Thyroid gland (tissue), 4 donors: ENCODE data around the gene RENBP. TPM values are rescaled to one million over a fixed set of nuclear protein-coding genes. Genes with fewer than 3 reads are reported as not detected.

Experiments used
- DNase-seq, 2 donors: peaks; one replicate each; pipeline ENCODE4 v3.0.0-alpha.2; 2019
- H3K27ac ChIP-seq, 3 donors: fragments of 200-600 bp; sonication (generic); 1 replicate in 2 of 3; 2 replicates in 1 of 3; pipeline ENCODE4 v1.5.1; 2016 to 2019; ENCODE audit warnings: mild to moderate bottlenecking in 1 of 3, moderate library complexity in 1 of 3
- H3K27me3 ChIP-seq: fragments of 200-600 bp; sonication (generic); one replicate; pipeline ENCODE4 v1.5.1; 2019
- H3K36me3 ChIP-seq, 2 donors: fragments of 200-600 bp; sonication (generic); one replicate each; pipeline ENCODE4 v1.5.1; 2016 to 2019
- H3K4me1 ChIP-seq, 2 donors: fragments of 200-600 bp; sonication (generic); one replicate each; pipeline ENCODE4 v1.5.1; 2017 to 2019
- H3K4me3 ChIP-seq, 3 donors: fragments of 200-600 bp; sonication (generic); replicated peaks in 1 of 3; 1 replicate in 2 of 3; 2 replicates in 1 of 3; pipeline ENCODE4 v1.5.1; 2016; ENCODE audit warnings: mild to moderate bottlenecking in 1 of 3
- H3K9me3 ChIP-seq: fragments of 200-600 bp; sonication (generic); one replicate; pipeline ENCODE4 v1.5.1; 2017
- POLR2A ChIP-seq, 2 donors: fragments of 450-650 bp; IDR thresholded peaks; one replicate each; pipeline ENCODE4 v1.6.1; 2017; ENCODE audit warnings: antibody characterized with exemption in 2 of 2, mild to moderate bottlenecking in 2 of 2, moderate library complexity in 1 of 2
- WGBS, 2 donors: methylation state at CpG; one replicate each; pipeline ENCODE4 v1.1.5; 2017; 5-methylcytosine and 5-hydroxymethylcytosine counted together
- intact Hi-C: fragments of 100-400 bp; cut with DNase I; formaldehyde crosslinking; loops from one replicate; pipeline ENCODE4 v1.15.1; 2023
- total RNA-seq, 4 donors: library from RNA; depleted of rRNA; stranded (reverse); fragments of >200 nt; gene quantifications; one replicate each; pipeline ENCODE4 v1.2.3, GENCODE V29; 2016
- TF ChIP-seq, protein P1 (sequence below), 6 experiments: fragments of 200-600 bp in 3 of 6; fragments of 450-650 bp in 3 of 6; sonication (generic) in 3 of 6; IDR thresholded peaks; one replicate each; pipeline ENCODE4 v1.5.1; 2016 to 2019; ENCODE audit warnings: antibody characterized with exemption in 6 of 6, mild to moderate bottlenecking in 2 of 6, inconsistent platforms in 1 of 6, moderate library complexity in 1 of 6

RENBP gene
- total RNA-seq, 4 donors from 2014 or later, result 3.6 to 16.5 (median 4.4) TPM

- Histone ChIP-seq H3K4me1 (no peaks in the 10 kb centered on the region), H3K36me3 (peaks cover 59 to 76% of the 10 kb centered on the region in 2 donors), H3K9me3 (no peaks in the 10 kb centered on the region), H3K27me3 (no peaks in the 10 kb centered on the region), H3K27ac (no peak overlapping the region), H3K4me3 (no peak overlapping the region)
- no peak for DNase-seq
- intact Hi-C loops, result loop anchor here (5.0 to 10.0 kb wide), 2 partner anchors 185 to 418 kb away; no protein-coding TSS in a partner anchor
- TF ChIP-seq POLR2A (IDR thresholded peaks at IDR 0.05), result no peak
- TF ChIP-seq, protein P1, sequence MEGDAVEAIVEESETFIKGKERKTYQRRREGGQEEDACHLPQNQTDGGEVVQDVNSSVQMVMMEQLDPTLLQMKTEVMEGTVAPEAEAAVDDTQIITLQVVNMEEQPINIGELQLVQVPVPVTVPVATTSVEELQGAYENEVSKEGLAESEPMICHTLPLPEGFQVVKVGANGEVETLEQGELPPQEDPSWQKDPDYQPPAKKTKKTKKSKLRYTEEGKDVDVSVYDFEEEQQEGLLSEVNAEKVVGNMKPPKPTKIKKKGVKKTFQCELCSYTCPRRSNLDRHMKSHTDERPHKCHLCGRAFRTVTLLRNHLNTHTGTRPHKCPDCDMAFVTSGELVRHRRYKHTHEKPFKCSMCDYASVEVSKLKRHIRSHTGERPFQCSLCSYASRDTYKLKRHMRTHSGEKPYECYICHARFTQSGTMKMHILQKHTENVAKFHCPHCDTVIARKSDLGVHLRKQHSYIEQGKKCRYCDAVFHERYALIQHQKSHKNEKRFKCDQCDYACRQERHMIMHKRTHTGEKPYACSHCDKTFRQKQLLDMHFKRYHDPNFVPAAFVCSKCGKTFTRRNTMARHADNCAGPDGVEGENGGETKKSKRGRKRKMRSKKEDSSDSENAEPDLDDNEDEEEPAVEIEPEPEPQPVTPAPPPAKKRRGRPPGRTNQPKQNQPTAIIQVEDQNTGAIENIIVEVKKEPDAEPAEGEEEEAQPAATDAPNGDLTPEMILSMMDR (IDR thresholded peaks at IDR 0.05), result no peak
- WGBS, 2 donors, result no CpG with 5 or more reads among the region's 32 CpGs
Observed at GRCh38 chrX:153952373-153953026, 8.1 kb upstream of the RENBP start.

DNA sequence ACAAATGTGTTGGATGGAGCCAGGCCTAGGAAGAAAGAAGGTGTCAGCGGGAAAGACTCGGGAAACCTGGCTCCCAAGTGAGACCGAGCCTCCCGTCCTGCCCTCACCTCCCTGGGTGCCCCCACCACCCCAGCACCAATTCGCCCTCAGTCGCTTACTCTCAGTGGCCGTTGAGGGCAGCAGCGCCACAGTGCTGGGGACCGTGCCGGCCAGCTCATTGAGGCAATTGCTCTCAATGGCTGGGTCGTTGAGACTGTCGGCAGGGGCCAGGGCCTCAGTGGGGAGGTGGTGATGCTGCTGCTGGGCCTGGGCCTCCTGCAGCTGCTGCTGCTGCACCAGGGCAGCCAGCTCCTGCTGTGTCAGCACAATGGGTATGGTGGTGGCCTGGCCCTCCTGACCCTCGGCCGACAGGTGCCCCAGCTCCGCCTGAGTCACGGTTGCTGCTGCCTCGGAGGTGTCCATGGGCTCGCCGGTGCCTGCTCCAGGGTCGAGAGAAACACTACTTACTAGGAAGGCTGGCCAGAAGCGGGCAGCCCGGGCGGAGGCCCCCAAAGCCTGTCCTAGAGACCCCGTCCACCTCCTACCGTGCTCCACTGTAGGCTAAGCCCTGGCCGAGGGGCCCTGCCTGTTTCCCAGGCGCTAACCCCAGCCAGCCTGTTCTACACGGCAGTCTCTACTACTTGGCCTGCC is 7.4 kb upstream of the RENBP start:
- 100% methylated on average over 2 of the region's 28 CpGs; no CpG with 5 or more reads in 1 of the 2 donors for WGBS, 2 donors
- H3K4me1 ChIP-seq, result no peaks in the 10 kb centered on the region
- H3K4me3 ChIP-seq, result no peak overlapping the region

DNA sequence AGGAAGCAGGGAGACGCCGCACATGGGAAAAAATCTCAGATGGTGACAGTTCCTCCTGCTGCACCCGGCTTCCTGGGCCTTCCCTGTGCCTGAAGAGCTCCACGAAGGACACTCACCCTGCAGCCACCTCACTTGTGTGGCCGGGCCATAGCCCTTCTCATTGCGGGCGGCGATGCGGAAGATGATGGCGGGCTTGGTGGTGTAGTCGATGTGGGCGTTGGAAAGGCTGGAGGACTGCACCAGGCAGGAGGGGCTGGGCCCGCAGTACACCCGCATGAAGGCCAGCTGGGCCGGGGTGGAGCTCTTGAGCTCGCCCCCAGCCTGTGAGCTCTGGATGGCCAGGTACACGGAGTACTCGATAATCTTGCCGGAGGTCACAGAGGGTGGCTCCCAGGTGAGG is 5.7 kb upstream of the RENBP start:
- WGBS, 2 donors, result 81 to 100% methylated on average over 3 to 17 of the region's 19 CpGs
- H3K27ac ChIP-seq, result no peak overlapping the region
- intact Hi-C loops, result loop anchor here (5.0 to 10.0 kb wide), 2 partner anchors 183 to 415 kb away; no protein-coding TSS in a partner anchor

More for the DNA sequence above, 7.4 kb upstream of the RENBP start:
- Histone ChIP-seq H3K27me3 (no peaks in the 10 kb centered on the region), H3K27ac (no peak overlapping the region), H3K9me3 (no peaks in the 10 kb centered on the region), H3K36me3 (peaks cover 53 to 69% of the 10 kb centered on the region in 2 donors)
- TF ChIP-seq, protein P1 (IDR thresholded peaks at IDR 0.05), result no peak
- TF ChIP-seq POLR2A (IDR thresholded peaks at IDR 0.05), result no peak
- intact Hi-C loops, result loop anchor here (5.0 to 10.0 kb wide), 2 partner anchors 185 to 417 kb away; no protein-coding TSS in a partner anchor
- DNase-seq, result no peak

GRCh38 chrX:153948847-153949805 is 4.7 kb upstream of the RENBP start:
- TF ChIP-seq POLR2A (IDR thresholded peaks at IDR 0.05), result no peak
- TF ChIP-seq, protein P1 (IDR thresholded peaks at IDR 0.05), result no peak
- intact Hi-C loops, result no loop called here
- H3K9me3 ChIP-seq, result no peaks in the 10 kb centered on the region
- H3K4me1 ChIP-seq, result peaks cover 0 to 1% of the 10 kb centered on the region in 2 donors
- peaks cover 42 to 44% of the 10 kb centered on the region in 2 donors for H3K36me3 ChIP-seq
- WGBS, 2 donors, result 60 to 67% methylated on average over 16 to 22 of the region's 30 CpGs
- no peak overlapping the region for H3K27ac ChIP-seq
- no peak overlapping the region for H3K4me3 ChIP-seq
- no peaks in the 10 kb centered on the region for H3K27me3 ChIP-seq
- no peak for DNase-seq

More for the DNA sequence above, 5.7 kb upstream of the RENBP start:
- Histone ChIP-seq H3K27me3 (no peaks in the 10 kb centered on the region), H3K36me3 (peaks cover 52 to 54% of the 10 kb centered on the region in 2 donors), H3K4me1 (no peaks in the 10 kb centered on the region), H3K9me3 (no peaks in the 10 kb centered on the region), H3K4me3 (no peak overlapping the region)
- no peak for TF ChIP-seq POLR2A (IDR thresholded peaks at IDR 0.05)
- TF ChIP-seq, protein P1 (IDR thresholded peaks at IDR 0.05), result no peak
- DNase-seq, result no peak
